Fibroblast of mammary gland (primary cell): Measurements from ENCODE around the gene GOLGA8J.
"Not testable (repeated sequence)": the region's sequence is repeated elsewhere in the genome, so short reads cannot be mapped to it uniquely, and the experiment has no call there.

Experiments
- DNase-seq: peaks from one replicate; pipeline ENCODE4 v3.0.0-alpha.2; 2010; ENCODE audit warnings: low read depth
- H3K4me3 ChIP-seq: 2 replicates; pipeline ENCODE4 v1.5.1; 2011; ENCODE audit warnings: low read depth, mild to moderate bottlenecking, low read length, moderate library complexity; ENCODE audit not compliant: control insufficient read depth
- CTCF ChIP-seq: conservative IDR thresholded peaks from 2 replicates; pipeline ENCODE4 v1.5.1; 2011; ENCODE audit warnings: low read depth, low read length, inconsistent platforms; ENCODE audit not compliant: control insufficient read depth, insufficient read depth

Gene GOLGA8J

DNA sequence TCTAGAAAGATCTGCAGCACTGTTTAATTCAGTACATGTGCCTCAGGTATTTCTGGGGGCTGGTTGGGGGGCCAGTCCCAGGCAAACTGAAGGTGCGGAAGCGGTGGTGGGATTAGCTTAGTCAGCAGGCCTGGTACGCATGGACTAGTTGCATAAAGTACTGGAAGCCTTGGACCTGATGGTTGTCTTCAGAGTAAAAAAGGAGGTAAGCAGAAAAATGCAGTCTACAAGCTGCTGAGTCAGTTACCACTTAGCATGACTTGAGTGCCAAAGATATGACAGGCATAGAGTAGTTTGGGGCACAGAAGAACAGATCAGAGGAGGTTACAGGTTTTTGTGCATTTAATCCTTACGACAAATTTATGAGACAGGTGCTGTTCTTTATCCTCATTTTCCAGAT is 19.9 kb upstream of the GOLGA8J start:
- DNase-seq, result no peak
- no peak for TF ChIP-seq CTCF
- H3K4me3 ChIP-seq, result no peak overlapping the region

DNA sequence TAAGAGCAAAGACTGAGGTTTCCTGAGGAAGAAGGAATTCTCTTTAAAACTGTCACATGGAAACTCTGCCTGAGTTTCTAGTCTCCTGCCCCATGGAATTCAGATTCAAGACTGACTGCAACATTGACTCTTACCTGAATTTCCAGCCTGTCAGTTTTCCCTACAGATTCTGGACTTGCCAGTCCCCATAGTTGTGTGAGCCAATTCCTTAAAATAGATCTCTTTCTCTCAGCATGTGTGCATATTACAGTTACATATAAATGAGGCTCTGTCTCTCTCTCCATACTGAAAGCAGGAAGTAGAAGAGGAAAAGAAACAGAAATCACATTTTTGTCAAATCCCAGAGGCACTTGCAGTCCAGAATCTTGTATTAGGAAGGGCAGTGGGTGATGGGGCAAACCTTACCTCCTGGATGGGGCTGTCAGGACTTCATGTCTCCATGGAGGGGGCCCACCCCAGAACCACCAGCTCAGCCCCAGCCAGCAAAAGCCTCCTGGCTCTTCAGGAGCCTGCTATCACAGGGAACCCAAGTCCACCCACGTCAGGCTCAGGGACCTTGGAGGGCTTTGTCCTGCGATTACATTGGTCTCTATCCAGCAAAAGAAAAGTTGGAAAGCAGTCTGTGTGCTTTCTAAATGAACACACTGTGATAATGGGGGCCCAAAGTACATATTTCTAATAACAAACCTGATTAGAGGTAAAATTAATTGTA is 18.8 kb upstream of the GOLGA8J start:
- H3K4me3 ChIP-seq, result no peak overlapping the region
- DNase-seq, result no peak
- TF ChIP-seq CTCF, result no peak

DNA sequence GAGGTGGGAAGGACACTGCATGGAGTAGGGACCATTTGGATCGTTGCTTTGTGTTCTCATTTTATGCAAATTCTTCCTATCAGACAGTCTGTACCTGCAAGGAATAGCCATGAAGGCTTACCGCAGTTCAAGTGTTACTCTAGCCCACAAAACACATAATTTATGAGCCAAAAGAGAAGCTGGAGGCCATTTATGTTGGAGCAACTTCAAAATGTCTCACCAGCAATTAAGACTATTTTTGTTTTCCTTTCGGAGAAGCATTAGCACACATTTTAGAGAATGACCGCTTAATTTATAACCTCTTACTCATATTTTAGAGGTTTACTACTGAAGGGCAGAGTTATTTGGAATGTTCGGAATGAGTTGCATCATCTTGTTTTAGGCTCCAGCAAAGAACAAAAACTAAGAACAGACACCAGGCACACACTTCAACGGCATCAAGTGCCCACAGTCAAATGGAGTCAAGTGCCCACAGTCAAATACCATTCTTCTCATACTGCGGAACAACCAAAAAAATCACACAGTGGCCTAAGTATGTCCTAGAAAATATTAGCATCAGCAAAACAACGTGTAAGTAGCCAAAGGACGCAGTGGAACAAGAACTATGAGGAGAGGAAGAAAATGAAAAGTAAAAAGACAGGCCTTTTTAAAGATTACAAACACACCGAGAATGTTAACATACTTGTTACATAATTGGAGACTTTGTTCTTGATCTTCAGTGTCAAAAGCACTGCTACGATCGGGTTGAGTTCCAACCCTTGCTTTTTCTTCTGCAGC is 17.5 kb upstream of the GOLGA8J start:
- no peak overlapping the region for H3K4me3 ChIP-seq
- TF ChIP-seq CTCF, result no peak
- DNase-seq, result peak; percentile 83

DNA sequence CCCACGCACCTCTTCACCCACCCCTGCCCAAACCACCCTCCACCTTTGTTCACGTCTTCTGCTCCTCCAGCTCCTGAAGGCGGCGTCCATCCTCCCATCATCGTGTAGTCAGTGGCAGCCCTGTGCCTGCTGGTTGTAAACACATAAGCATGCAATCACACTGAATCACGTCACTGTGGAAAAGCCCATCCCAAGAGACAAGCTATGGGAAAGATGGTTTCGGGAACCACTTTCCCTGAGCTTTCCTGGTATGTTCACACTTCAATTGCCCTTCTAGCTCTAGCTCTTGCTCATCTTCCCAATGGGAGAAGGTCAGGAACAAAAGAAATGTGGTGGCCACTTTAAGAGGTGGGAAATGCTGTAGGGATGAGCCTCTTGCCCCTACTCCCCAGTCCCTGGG is 14.4 kb upstream of the GOLGA8J start:
- DNase-seq, result no peak
- no peak overlapping the region for H3K4me3 ChIP-seq
- no peak for TF ChIP-seq CTCF

DNA sequence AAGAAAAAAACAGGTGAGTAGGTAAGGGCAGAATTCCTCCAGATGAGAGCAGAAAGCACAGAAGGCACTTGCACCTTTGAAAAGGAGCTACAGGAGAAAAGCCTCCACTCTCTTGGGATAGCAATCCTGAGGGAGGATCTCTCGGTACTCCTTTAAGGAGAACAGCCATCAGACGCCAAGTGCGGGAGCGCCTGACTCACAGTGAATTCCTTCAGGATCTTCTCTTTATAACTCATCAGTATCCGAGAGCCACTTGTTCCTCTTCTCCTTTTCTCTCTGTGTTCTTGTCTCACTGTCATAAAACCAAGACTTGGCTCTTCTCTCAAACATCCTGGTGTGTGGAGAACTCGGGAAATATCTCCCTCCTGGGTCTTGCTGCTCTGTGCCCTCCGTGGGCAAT is 10.1 kb upstream of the GOLGA8J start:
- no peak overlapping the region for H3K4me3 ChIP-seq
- TF ChIP-seq CTCF, result no peak
- DNase-seq, result no peak

GRCh38 chr15:30073915-30074314 is 8.8 kb upstream of the GOLGA8J start:
- TF ChIP-seq CTCF, result no peak
- DNase-seq, result no peak
- H3K4me3 ChIP-seq, result no peak overlapping the region

GRCh38 chr15:30080816-30081215 is 1.9 kb upstream of the GOLGA8J start:
- not testable (repeated sequence) for H3K4me3 ChIP-seq
- peak; percentile 48 for DNase-seq

- DNase-seq, result not testable (repeated sequence)
Observed at GRCh38 chr15:30097827-30098226, 15.1 kb downstream of the GOLGA8J start.

GRCh38 chr15:30102890-30103289 is 20.1 kb downstream of the GOLGA8J start:
- H3K4me3 ChIP-seq, DNase-seq: not testable (repeated sequence)

More at GRCh38 chr15:30097827-30098226, 15.1 kb downstream of the GOLGA8J start:
- not testable (repeated sequence) for H3K4me3 ChIP-seq

- H3K4me3 ChIP-seq, DNase-seq: not testable (repeated sequence)
Observed at GRCh38 chr15:30103941-30104507, 21.3 kb downstream of the GOLGA8J start.
